K562 (cell line): ENCODE results near the gene KNCN. TPM values are rescaled to one million over a fixed set of nuclear protein-coding genes. Genes with fewer than 3 reads are reported as not detected.
A peak's percentile ranks its signal among the peaks of the same experiment; 100 is the strongest.

ENCODE experiments used
- ATAC-seq: fragments of 200-7000 bp; cut with Tn5 transposase; 3 replicates; pipeline ENCODE4 v1.9.1; 2020; ENCODE audit warnings: moderate library complexity
- BruUV-seq: library from RNA; stranded (reverse); fragments of 400-500 nt; replicated peaks from 2 replicates; lab custom pipeline; 2021; lab: Mats Ljungman, UMichigan
- CTCF ChIA-PET: fragments of 300-600 bp; formaldehyde crosslinking; extraction: SDS; loops from one replicate; lab custom pipeline; 2021; ENCODE audit warnings: low intra/inter-chr PET ratio; lab: Yijun Ruan, JAX
- POLR2A ChIA-PET: fragments of 300-600, 350-650 bp; sonication (Branson Sonifier 250); formaldehyde crosslinking; extraction: SDS; loops from one replicate; lab custom pipeline; 2021; ENCODE audit warnings: antibody characterized with exemption, inconsistent platforms; lab: Yijun Ruan, JAX
- DNase-seq, 4 experiments: peaks; one replicate each; pipeline versions ENCODE4 v3.0.0 to v3.0.0-alpha.2; 2011 to 2018; ENCODE audit warnings: low spot score in 3 of 4, mixed read lengths in 3 of 4; ENCODE audit errors: extremely low read depth in 1 of 4
- FAIRE-seq: peaks from 2 replicates; lab custom pipeline; 2011; peaks lifted over from hg19 to GRCh38; lab: Jason Lieb, UNC
- H2AFZ ChIP-seq: 2 replicates; pipeline ENCODE4 v1.6.0; 2011; ENCODE audit warnings: low read depth, low read length, control low read depth, inconsistent platforms
- H3K27ac ChIP-seq: fragments of 200-600 bp; 3 replicates; pipeline ENCODE4 v1.8.0; 2011; ENCODE audit warnings: low read depth, mild to moderate bottlenecking, control low read depth, inconsistent platforms, low read length, moderate library complexity, mixed read lengths; ENCODE audit errors: extremely low read depth
- H3K27me3 ChIP-seq, 2 experiments: fragments of 300-600 bp in 1 of 2; 2 replicates in 1 of 2; 3 replicates in 1 of 2; pipeline versions ENCODE4 v1.6.0 to v1.8.0; 2011; ENCODE audit warnings: inconsistent platforms in 2 of 2, low read length in 2 of 2, mild to moderate bottlenecking in 1 of 2, mixed read lengths in 1 of 2, moderate library complexity in 1 of 2; ENCODE audit not compliant: control insufficient read depth in 2 of 2, insufficient read depth in 2 of 2
- H3K36me3 ChIP-seq: fragments of 300-600 bp; 3 replicates; pipeline ENCODE4 v1.8.0; 2011; ENCODE audit warnings: mild to moderate bottlenecking, low read length, inconsistent platforms; ENCODE audit not compliant: control insufficient read depth, insufficient read depth
- H3K4me1 ChIP-seq, 2 experiments: fragments of 200-600 bp in 1 of 2; replicated peaks in 1 of 2; 2 replicates in 1 of 2; 3 replicates in 1 of 2; pipeline versions ENCODE4 v1.5.1 to v1.8.0; 2011; ENCODE audit warnings: inconsistent platforms in 2 of 2, low read length in 2 of 2, mild to moderate bottlenecking in 1 of 2, mixed read lengths in 1 of 2, moderate library complexity in 1 of 2; ENCODE audit not compliant: control insufficient read depth in 2 of 2, insufficient read depth in 2 of 2
- H3K4me2 ChIP-seq: 2 replicates; pipeline ENCODE4 v1.6.1; 2011; ENCODE audit warnings: low read length, control low read depth, inconsistent platforms, mixed read lengths; ENCODE audit not compliant: insufficient read depth
- H3K4me3 ChIP-seq: fragments of 200-600 bp; sonication (generic), shearing (Covaris generic); 2 replicates; pipeline ENCODE4 v1.5.1; 2016; ENCODE audit warnings: control low read depth, inconsistent platforms
- H3K79me2 ChIP-seq: fragments of 200-600 bp; 3 replicates; pipeline ENCODE4 v1.8.0; 2011; ENCODE audit warnings: low read length, inconsistent platforms; ENCODE audit not compliant: control insufficient read depth, insufficient read depth
- H3K9ac ChIP-seq, 2 experiments: 2 replicates each; pipeline versions ENCODE4 v1.6.0 to v1.6.1; 2011; ENCODE audit warnings: low read depth in 2 of 2, low read length in 2 of 2, control low read depth in 1 of 2, inconsistent platforms in 1 of 2, mild to moderate bottlenecking in 1 of 2, mixed read lengths in 1 of 2; ENCODE audit not compliant: insufficient read depth in 1 of 2
- H3K9me1 ChIP-seq: one replicate; pipeline ENCODE4 v1.6.0; 2011; ENCODE audit warnings: inconsistent platforms, mild to moderate bottlenecking, low read length, moderate library complexity; ENCODE audit not compliant: control insufficient read depth, insufficient read depth
- H3K9me3 ChIP-seq: replicated peaks from 2 replicates; pipeline ENCODE4 v1.5.1; 2011; ENCODE audit warnings: low read depth, low read length, inconsistent platforms; ENCODE audit not compliant: control insufficient read depth, insufficient read depth
- H4K20me1 ChIP-seq: replicated peaks from 2 replicates; pipeline ENCODE4 v1.6.1; 2011; ENCODE audit warnings: low read length, inconsistent platforms, mixed read lengths; ENCODE audit not compliant: control insufficient read depth, insufficient read depth
- CBFB ChIP-seq: sonication (generic); formaldehyde crosslinking; IDR thresholded peaks from 2 replicates; pipeline ENCODE4 v1.4.0; 2020; ENCODE audit warnings: mild to moderate bottlenecking, missing genetic modification reagents
- CBX8 ChIP-seq: fragments of 200-600 bp; sonication (generic); IDR thresholded peaks from 2 replicates; pipeline ENCODE4 v1.6.1; 2012; ENCODE audit warnings: borderline replicate concordance, mixed run types, low read depth, mild to moderate bottlenecking, moderate library complexity, mixed read lengths, low read length, control low read depth, inconsistent platforms; ENCODE audit not compliant: poor library complexity, severe bottlenecking; ENCODE audit errors: extremely low read depth
- CCAR2 ChIP-seq: fragments of 200-400 bp; formaldehyde crosslinking; IDR thresholded peaks from 2 replicates; pipeline ENCODE4 v1.6.1; 2017; ENCODE audit warnings: mild to moderate bottlenecking, low read depth, low read length
- CHD1 ChIP-seq: fragments of 200-600 bp; sonication (generic); IDR thresholded peaks from one replicate; pipeline ENCODE4 v1.6.1; 2012; ENCODE audit warnings: mild to moderate bottlenecking, moderate library complexity, low read length, inconsistent platforms
- CUX1 ChIP-seq: fragments of 200-800 bp; sonication (Bioruptor generic); IDR thresholded peaks from 2 replicates; pipeline ENCODE4 v1.6.1; 2016; ENCODE audit warnings: missing genetic modification characterization, missing compliant biosample characterization
- HDGF ChIP-seq: fragments of 450-650 bp; IDR thresholded peaks from 2 replicates; pipeline ENCODE4 v1.6.1; 2016
- IRF1 ChIP-seq: sonication (generic); formaldehyde crosslinking; IDR thresholded peaks from 2 replicates; pipeline ENCODE4 v1.8.0; 2022; ENCODE audit warnings: missing genetic modification reagents, mild to moderate bottlenecking, borderline replicate concordance
- KLF10 ChIP-seq: fragments of 250-450 bp; sonication (Bioruptor Pico); IDR thresholded peaks from 2 replicates; pipeline ENCODE4 v1.6.1; 2021; ENCODE audit warnings: matching md5 sums
- KLF13 ChIP-seq: fragments of 450-650 bp; IDR thresholded peaks from 2 replicates; pipeline ENCODE4 v1.6.1; 2016; ENCODE audit warnings: missing genetic modification characterization, low read depth, mild to moderate bottlenecking, missing compliant biosample characterization, moderate library complexity, borderline replicate concordance
- MEIS2 ChIP-seq: fragments of 450-650 bp; IDR thresholded peaks from 2 replicates; pipeline ENCODE4 v1.6.1; 2014; ENCODE audit warnings: mild to moderate bottlenecking; ENCODE audit not compliant: partially characterized antibody
- NONO ChIP-seq, 2 experiments: fragments of 200-400 bp in 1 of 2; fragments of 450-650 bp in 1 of 2; formaldehyde crosslinking in 1 of 2; IDR thresholded peaks; 2 replicates each; pipeline ENCODE4 v1.6.1; 2017; ENCODE audit warnings: low read depth in 2 of 2, mild to moderate bottlenecking in 2 of 2, moderate library complexity in 2 of 2, low read length in 1 of 2
- SRF ChIP-seq, 2 experiments: fragments of 250-450, 450-650 bp in 1 of 2; sonication (Bioruptor Pico) in 1 of 2; sonication (generic) in 1 of 2; formaldehyde crosslinking; IDR thresholded peaks; 2 replicates each; pipeline versions ENCODE4 v1.5.0 to v1.5.1; 2020 to 2022; ENCODE audit warnings: mild to moderate bottlenecking in 1 of 2, missing genetic modification reagents in 1 of 2
- ZBTB1 ChIP-seq: sonication (generic); formaldehyde crosslinking; IDR thresholded peaks from 2 replicates; pipeline ENCODE4 v1.8.1; 2023; ENCODE audit warnings: missing genetic modification reagents, low read depth, mild to moderate bottlenecking, borderline replicate concordance
- ZNF280B ChIP-seq: fragments of 250-450 bp; sonication (Bioruptor Pico); IDR thresholded peaks from 2 replicates; pipeline ENCODE4 v1.5.1; 2021; ENCODE audit warnings: mild to moderate bottlenecking
- ZZZ3 ChIP-seq: fragments of 450-650 bp; IDR thresholded peaks from 2 replicates; pipeline ENCODE4 v1.6.1; 2016; ENCODE audit warnings: antibody characterized with exemption, mild to moderate bottlenecking, moderate library complexity
- WGBS: fragments of 100-300 bp; shearing (Covaris generic); methylation state at CpG from one replicate; pipeline ENCODE4 v1.1.6; 2016; ENCODE audit warnings: low coverage, mixed read lengths; ENCODE audit not compliant: insufficient coverage; ENCODE audit errors: missing lambda C conversion rate; 5-methylcytosine and 5-hydroxymethylcytosine counted together
- in situ Hi-C: fragments of 300-500 bp; cut with MboI; formaldehyde crosslinking; loops from 4 replicates; pipeline ENCODE4 v1.15.0; 2018; ENCODE audit warnings: inconsistent platforms, mixed read lengths
- intact Hi-C: fragments of 100-400 bp; cut with micrococcal nuclease; formaldehyde crosslinking; loops from 2 replicates; pipeline ENCODE4 v1.14.2; 2022
- polyA plus RNA-seq, 8 experiments: library from polyadenylated mRNA; depleted of rRNA in 4 of 8; stranded (reverse) in 5 of 8; unstranded in 3 of 8; fragments of >200 nt; fragmentation: Nextera tagmentation in 2 of 8; fragmentation: Illumina TruSeq in 1 of 8; extraction: Ambion mirVana in 2 of 8; extraction: Trizol in 1 of 8; gene quantifications; 2 replicates each; pipeline versions ENCODE4 v1.2.1 to v1.2.3, GENCODE V29; 2011 to 2014; ENCODE audit warnings: inconsistent platforms in 1 of 8, missing spikeins in 1 of 8
- total RNA-seq, 7 experiments: library from RNA; depleted of rRNA in 6 of 7; stranded (reverse); fragments of >200 nt in 6 of 7; fragmentation: Illumina TruSeq in 2 of 7; extraction: Trizol in 2 of 7; gene quantifications; 2 replicates each; pipeline versions ENCODE4 v1.2.1 to v1.2.3, GENCODE V29; 2011 to 2021; ENCODE audit warnings: low replicate concordance in 1 of 7

Gene KNCN
- total and polyA plus RNA-seq, 9 of the 15 experiments (the other 6 are each of a cell fraction or from before 2014, with no cell fraction given): not detected

- FAIRE-seq: no peak
- ATAC-seq: no peak
- 33% methylated on average over 2 of the region's 2 CpGs for WGBS
- Histone ChIP-seq H3K4me2 (no peak overlapping the region), H3K9ac (peak overlapping the region; percentile 5 to 67; a peak in 1 of 4 replicates), H3K36me3 (no peaks in the 10 kb centered on the region), H4K20me1 (no peaks in the 10 kb centered on the region), H3K4me3 (no peak overlapping the region), H3K4me1 (peaks cover 90 to 95% of the 10 kb centered on the region in 2 experiments), H3K9me1 (peaks cover 4% of the 10 kb centered on the region), H3K79me2 (no peaks in the 10 kb centered on the region), H3K27me3 (no peaks in the 10 kb centered on the region), H3K9me3 (no peaks in the 10 kb centered on the region), H3K27ac (peak overlapping the region; percentile 85), H2AFZ (peak overlapping the region; percentile 51; the same call in 1 of the 2 replicates)
- no peak for DNase-seq
- BruUV-seq: no TSS peak
- intact Hi-C loops: no loop called here
- in situ Hi-C loops: no loop called here
- ChIA-PET CTCF (interaction anchor here (1.1 to 1.3 kb wide), 2 partner anchors 43 to 78 kb away, joined by 3 to 4 read pairs; no protein-coding TSS in a partner anchor), POLR2A (interaction anchor here (0.6 to 5.7 kb wide), 11 partner anchors 9 to 406 kb away, joined by 3 to 36 read pairs (median 3); partner anchors contain the start of gene KNCN)
- TF ChIP-seq ZBTB1 (CRISPR knock-in tag) (no peak), KLF13 (tag) (no peak), CHD1 (no peak), SRF (CRISPR knock-in tag; IDR thresholded peaks at IDR 0.05) (no peak), IRF1 (CRISPR knock-in tag) (no peak), MEIS2 (no peak), CCAR2 (no peak), ZNF280B (no peak), HDGF (peak; percentile 23; the same call in 1 of the 2 replicates), ZZZ3 (no peak), KLF10 (CRISPR knock-in tag) (no peak), CBFB (no peak), CBX8 (no peak), CUX1 (no peak), NONO (IDR thresholded peaks at IDR 0.05; ENCODE audit: low read depth in 2 of 2, low read length in 1 of 2) (no peak)
These were observed 30.0 kb downstream of the KNCN start for GRCh38 chr1:46521414-46521813.
